Measurements from ENCODE around the gene DIAPH3.
"Not testable (repeated sequence)": the region's sequence is repeated elsewhere in the genome, so short reads cannot be mapped to it uniquely, and the experiment has no call there.

Gene DIAPH3, protein sequence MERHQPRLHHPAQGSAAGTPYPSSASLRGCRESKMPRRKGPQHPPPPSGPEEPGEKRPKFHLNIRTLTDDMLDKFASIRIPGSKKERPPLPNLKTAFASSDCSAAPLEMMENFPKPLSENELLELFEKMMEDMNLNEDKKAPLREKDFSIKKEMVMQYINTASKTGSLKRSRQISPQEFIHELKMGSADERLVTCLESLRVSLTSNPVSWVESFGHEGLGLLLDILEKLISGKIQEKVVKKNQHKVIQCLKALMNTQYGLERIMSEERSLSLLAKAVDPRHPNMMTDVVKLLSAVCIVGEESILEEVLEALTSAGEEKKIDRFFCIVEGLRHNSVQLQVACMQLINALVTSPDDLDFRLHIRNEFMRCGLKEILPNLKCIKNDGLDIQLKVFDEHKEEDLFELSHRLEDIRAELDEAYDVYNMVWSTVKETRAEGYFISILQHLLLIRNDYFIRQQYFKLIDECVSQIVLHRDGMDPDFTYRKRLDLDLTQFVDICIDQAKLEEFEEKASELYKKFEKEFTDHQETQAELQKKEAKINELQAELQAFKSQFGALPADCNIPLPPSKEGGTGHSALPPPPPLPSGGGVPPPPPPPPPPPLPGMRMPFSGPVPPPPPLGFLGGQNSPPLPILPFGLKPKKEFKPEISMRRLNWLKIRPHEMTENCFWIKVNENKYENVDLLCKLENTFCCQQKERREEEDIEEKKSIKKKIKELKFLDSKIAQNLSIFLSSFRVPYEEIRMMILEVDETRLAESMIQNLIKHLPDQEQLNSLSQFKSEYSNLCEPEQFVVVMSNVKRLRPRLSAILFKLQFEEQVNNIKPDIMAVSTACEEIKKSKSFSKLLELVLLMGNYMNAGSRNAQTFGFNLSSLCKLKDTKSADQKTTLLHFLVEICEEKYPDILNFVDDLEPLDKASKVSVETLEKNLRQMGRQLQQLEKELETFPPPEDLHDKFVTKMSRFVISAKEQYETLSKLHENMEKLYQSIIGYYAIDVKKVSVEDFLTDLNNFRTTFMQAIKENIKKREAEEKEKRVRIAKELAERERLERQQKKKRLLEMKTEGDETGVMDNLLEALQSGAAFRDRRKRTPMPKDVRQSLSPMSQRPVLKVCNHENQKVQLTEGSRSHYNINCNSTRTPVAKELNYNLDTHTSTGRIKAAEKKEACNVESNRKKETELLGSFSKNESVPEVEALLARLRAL

DNA sequence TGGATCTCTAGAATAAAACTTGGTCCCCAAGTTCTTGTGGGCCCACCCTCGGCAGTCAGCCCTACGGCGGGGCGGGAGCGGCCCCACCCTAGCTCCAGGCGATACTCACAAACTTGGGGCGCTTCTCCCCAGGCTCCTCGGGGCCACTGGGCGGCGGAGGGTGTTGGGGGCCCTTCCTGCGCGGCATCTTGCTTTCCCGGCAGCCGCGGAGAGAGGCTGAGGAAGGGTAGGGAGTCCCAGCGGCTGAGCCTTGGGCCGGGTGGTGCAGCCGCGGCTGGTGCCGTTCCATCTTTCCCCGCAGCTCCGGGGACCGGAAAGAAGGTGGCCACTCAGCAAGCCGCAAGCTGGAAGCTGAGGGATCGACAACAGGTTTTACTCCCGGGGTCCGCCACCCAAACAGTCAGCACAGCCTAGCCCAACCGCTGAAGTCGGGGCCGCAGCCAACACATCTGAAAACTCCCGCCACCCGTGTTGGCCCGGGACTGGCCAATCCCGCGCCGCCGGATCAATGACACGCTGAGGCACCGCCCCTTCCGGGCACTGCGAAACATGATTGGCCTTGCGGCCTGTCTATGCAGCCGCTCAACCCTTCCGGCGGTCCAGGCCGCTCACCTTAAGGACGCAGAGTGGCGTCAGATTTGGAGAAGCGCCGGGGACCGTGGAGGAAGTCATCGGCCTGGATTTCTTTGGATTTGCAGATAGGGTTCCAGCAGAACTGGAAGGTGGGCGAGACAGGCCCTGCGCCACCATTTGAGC lies at the start of gene DIAPH3:
DIAPH3 (minus strand) TSS at position 451 of the 756 bp plus-strand sequence; CDS start at position 289, 162 bp downstream.
- DNase-seq (ENCODE audit: low spot score), result peak; percentile 94

DNA sequence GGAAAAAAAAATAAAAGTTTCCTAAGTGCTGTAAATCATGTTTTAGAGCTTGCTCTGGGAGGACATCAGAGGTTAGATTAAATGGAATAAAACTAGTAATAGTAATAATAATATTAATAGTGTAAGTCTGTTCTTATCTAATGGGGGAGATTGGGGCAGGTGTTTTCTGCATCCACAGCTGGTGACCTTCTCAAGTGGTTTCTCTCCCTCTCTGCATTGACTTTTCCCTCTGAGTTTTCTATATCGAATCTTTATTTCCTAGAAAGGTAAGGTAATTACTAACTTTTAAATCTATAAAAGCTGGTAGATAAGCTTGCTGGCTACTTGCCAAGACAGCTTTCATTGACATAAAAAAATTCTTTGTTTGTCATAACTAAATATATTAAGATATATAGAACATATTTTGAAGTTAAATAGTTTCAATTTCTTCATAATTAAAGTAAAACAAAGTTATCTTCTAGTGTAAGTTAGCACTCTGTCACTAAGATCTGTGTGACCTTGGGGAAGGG lies 49.6 kb upstream of the DIAPH3 start:
- DNase-seq (ENCODE audit: low spot score), result no peak

DNA sequence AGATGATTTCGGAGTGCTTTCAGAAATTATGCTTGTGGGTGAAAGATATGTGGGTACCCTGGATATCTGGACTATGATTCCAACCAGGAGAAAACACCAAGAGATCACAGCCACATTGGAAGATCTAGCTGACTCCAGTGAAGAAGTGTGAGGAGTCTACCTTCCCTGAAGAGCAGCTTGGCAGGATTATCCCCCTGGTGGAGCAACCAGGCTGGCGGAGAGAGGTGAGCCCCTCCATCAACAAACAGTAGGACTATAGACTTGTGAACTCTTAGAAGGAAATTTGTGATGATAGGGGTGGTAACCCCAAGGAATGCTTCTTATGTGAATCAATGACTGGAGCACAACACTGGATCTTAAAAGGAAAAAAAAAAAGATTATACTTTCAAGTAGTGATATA lies 47.8 kb upstream of the DIAPH3 start:
- no peak for DNase-seq (ENCODE audit: low spot score)

DNA sequence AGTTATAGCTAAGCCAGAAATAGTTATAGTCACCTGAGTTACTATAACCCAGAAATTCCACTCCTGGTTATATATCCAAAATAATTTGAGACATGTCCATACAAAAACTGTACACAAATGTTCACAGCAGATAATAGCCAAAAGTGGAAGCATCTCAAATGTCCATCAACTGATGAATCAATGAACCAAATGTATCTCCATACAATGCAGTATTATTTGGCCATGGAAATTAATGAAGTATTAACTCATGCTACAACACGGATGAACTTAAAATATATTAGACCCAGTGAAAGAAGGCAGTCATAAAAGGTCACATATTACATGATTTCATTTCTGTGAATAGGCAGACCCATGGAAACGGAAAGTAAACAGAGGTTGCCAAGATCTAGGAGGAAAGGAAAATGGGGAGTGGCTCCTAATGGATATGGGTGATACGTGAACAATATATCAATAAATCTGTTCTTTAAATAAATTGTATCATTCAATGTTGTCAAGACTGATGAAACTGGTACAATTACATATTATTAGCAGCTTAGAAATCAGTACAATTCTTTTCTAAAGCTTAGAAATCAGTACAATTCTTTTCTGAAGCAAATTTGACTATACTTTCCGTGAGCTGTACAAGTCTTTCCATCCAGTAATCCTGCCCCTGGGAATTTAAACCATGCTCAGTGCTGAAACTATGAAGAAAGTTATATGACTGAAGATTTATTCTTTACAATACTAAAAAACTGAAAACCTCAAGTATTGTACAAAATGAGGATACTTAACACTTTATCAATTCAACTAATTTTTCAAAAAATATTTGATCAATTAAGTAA lies 47.0 kb upstream of the DIAPH3 start:
- DNase-seq (ENCODE audit: low spot score), result no peak

DNA sequence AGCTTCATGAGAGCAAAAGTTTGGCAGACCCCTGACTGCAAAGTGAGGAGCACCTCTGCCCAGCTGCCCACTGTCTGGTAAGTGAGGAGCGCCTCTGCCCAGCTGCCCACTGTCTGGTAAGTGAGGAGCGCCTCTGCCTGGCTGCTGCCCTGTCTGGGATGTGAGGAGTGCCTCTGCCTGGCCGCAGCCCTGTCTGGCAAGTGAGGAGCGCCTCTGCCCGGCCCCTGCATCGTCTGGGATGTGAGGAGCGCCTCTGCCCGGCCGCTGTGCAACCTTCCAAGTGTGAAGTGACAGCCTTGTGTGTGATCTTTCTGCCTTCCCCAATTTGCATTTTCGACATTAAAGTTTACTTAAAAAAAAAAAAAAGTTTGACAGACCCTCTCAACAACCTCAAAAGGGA lies 41.8 kb upstream of the DIAPH3 start:
- DNase-seq (ENCODE audit: low spot score), result not testable (repeated sequence)

DNA sequence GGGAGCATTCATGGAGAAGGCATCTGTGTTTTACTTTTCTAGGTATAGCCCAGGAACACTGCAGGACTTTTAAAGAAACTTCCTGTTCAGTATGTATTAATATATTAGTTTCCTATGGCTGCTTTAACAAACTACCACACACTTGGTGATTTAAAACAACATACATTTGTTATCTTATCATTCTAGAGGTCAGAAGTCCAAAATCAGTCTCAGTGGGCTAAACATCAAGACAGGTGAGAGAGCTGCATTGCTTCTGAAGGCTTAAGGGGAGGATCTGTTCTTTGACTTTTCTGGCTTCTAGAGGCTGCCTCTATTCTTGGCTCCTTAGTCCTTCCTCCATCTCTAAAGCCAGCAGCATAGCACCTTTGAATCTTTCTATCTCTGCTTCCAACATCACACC lies 37.6 kb upstream of the DIAPH3 start:
- DNase-seq (ENCODE audit: low spot score), result no peak

DNA sequence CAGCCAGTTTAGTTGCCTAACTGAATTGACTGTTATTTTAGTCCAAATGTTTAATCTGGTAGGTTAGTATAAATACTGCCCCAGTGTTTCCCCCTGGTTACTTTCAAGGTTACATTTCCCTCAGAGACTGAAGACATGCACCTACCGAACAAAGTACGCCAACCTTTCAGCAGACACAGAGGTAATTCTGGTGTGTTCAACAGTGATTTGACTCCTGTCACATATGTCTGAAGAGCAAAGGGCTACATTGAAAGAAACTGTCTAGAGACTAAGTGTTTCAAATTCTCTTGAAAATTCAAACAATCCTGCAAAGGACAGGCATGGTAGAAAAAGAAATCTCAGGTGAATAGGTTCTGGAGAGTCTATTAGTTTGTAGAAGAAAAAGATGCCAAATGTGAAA lies 32.2 kb upstream of the DIAPH3 start:
- DNase-seq (ENCODE audit: low spot score), result not testable (repeated sequence)

DNA sequence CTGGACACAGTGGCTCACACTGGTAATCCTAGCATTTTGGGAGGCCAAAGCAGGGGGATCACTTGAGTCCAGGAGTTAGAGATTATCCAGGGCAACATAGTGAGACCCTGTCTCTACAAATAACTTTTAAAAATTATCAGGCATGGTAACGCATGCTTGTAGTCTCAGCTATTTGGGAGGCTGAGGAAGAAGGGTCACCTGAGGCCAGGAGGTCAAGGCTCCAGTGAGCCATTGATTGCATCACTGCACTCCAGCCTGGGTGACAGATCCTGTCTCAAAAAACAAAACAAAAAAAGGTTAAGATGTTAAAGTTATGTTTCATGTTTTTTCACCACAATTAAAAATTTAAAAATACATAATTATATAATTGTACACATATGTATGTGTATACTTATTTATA lies 19.2 kb upstream of the DIAPH3 start:
- DNase-seq (ENCODE audit: low spot score), result no peak

DNA sequence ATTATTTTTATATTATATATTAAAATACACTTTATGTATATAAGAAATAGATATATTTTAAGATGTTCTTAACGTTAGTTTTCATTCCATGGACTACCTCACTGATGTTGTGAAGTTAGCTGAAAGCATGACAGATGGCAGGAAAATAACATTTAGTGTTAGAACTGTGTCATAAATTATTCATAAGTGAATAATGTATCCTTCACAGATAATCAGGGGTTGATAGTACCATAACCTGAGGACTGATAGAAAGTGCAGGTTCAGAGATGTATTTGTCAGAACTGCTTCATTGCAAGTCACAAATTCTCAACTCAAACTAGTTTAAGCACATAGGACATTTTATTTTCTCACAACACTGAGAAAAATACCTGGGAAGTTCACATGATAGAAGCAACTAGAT lies 14.6 kb upstream of the DIAPH3 start:
- no peak for DNase-seq (ENCODE audit: low spot score)

DNA sequence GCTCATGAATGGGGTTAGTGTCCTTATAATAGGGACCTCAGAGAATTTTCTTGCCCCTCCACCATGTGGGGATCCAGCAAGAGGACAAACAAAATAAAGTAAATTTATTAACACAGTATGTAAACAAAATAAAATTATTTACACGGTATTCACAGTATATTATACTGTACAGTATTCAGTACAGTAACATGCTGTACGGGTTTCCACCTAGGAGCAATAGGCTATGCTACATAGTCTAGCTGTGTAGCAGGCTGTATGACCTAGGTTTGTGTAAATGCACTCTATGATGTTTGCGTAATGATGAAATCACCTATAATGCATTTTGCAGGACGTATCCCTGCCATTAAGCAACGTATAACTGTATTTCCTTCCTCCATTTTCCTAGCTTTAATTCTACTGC lies 11.8 kb upstream of the DIAPH3 start:
- no peak for DNase-seq (ENCODE audit: low spot score)

DNA sequence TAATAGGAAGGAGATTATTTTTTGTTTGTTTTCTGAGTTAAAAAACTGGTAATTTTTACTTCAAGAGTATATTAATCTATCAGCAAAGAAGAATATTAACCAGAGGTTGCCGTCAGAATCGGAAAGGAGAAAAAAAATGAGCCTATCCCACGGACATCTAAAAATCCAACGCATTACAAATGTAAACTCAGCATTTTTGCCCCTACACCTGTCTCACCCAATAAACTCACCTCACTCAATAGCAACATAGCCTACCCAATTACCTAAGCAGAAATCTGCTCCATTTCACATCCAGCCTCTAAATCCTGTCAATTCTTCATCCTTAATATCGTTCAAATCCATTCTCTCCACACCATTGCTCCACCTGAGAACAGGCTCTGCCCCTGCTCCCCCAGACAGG lies 10.4 kb upstream of the DIAPH3 start:
- no peak for DNase-seq (ENCODE audit: low spot score)

DNA sequence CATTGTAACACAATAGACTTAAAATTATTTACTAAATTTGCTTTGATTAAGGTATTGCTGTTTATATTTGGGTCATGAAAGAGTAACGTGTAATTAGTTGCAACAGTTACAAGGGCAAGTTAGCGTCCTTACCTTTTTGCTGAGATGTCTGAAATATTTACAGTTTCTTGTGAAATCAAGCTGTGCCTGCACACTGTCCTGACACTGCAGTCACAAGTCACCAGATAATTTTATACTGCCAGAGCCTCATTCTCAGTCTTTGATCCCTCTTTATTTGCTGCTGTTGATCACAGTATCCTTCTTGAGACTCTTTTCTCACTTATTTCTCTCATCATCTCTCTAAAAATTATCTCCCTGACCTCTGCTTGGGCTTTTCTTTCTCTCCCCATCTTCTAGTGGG lies 8.4 kb upstream of the DIAPH3 start:
- DNase-seq (ENCODE audit: low spot score), result no peak

DNA sequence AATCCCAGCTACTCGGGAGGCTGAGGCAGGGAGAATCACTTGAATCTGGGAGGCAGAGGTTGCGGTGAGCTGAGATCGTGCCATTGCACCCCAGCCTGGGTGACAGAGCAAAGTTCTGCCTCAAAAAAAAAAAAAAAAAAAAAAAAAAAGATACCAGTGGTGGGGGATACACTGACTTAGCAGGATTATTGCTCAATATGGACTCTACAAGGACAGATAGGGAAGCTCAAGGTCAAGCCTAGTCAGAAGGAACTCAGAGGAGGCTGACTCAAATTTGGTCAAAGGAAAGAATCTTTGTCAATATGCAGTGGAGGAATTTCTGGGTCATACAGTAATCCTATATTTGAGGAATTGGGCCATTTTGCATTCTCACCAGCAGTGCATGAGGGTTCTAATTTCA lies 6.7 kb upstream of the DIAPH3 start:
- no peak for DNase-seq (ENCODE audit: low spot score)

DNA sequence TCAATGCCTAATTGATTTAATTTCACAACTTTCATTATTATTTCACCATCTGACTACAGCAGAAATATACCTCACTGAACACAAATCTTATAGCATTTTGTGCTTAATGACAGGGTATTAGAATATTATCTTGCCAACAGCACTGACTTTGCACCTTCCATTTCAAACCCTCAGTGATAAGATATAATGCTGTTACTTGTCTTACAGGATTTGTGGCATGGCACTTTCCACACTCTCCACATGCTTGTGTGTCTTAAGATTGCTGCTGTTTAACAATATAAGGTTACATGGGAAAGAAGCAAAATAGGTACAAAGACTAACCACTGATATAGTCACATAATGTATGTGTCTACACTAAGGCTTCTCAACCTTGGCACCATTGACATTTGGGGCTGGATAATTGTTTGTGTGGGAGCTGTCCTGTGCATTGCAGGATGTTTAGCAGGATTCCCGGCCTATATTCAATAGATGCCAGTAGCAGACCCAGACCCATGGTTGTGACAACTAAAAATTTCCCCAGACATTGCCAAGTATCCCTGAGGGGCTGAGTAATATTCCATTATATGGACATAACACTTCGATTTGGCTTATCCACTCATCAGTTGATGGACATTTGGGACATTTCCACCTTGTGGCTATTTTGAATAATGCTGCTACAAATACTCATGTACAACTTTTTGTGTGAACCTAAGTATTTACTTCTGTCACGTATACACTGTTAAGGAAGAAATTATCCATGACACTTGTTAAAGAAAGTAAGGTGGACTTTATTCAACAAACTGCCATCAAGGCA lies 5.7 kb upstream of the DIAPH3 start:
- no peak for DNase-seq (ENCODE audit: low spot score)

DNA sequence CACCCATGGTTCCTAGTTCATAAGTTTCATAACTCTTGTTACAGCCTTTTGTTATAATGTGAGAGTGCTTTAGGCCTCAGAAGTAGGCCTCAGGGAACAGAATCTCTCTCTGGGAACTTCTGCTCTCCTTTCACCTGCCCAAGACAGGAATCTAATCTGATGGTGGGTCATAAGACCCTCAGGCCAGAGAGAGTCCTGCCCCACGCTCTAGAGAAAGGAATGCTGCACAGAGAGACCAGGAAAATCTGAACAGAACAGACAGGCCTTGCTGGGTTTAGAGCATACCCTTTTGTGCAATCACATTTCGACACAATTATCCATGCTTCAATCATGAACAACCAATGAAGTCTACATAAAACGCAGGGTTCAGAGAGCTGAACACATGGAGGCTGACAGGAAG lies 3.4 kb upstream of the DIAPH3 start:
- DNase-seq (ENCODE audit: low spot score), result no peak

DNA sequence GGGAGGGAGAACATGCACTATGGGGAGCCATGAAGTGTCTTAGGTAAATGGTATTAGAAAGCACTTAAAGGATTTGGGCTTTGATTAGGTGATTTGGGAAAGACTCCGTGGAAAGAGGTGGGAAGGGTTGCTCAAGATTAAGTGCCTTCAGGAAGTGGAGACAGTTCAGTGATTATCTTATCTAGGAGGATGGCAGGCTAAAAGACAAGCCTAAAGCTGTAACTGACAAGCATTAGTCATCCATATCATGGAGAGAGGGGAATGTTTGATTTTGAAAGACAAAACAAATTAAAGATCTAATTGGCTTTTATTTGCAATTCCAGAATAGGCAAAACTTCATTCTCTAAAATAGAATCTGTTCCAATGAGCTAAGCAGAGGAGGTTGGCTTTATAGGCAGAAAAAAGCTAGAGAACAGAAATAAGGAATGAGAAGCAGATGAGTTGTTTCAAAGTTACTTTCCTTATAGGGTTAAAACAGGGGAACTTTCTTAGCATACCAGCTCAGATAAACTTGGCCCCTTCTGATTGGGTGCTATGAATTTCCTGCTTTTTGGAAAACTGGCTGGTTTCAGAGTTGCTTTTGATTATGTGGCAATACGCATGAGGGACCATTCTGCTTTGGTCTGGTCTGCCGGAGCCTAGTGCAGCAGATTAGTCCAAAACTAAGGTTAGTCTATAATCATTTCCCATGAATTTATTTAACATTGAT lies 1.8 kb upstream of the DIAPH3 start:
- no peak for DNase-seq (ENCODE audit: low spot score)

DNA sequence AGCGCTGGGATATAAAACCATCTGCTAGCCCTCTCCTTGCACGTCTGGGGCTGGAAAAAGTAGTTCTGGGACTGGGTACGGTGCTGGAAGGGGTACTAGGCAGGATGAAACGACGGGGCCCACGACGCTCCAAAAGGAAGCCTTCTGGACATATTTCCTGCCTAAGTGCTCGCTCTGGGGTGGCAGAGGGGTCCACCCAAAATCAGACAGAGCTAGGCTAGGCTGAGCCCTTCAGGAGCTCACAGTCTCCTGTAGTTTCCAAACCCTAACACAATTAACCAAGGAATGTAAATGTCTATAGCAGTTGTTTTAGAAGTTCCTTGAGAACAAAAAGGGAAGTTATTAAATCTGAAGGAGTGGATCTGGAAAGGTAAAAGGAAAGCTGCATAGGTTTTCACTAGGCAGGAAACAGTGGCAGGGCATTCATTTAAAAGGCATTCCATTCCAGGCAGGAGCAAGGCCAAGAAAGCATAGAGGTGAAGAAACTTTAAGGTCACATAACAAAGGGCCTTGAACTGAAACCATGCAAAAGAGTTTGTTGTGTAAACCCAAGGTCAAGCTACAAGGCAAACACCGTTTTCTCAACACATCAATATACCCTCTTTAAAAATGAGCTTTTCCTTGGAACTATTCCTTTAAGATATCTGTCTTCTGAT lies 634 bp upstream of the DIAPH3 start:
- peak; percentile 4 for DNase-seq (ENCODE audit: low spot score)

DNA sequence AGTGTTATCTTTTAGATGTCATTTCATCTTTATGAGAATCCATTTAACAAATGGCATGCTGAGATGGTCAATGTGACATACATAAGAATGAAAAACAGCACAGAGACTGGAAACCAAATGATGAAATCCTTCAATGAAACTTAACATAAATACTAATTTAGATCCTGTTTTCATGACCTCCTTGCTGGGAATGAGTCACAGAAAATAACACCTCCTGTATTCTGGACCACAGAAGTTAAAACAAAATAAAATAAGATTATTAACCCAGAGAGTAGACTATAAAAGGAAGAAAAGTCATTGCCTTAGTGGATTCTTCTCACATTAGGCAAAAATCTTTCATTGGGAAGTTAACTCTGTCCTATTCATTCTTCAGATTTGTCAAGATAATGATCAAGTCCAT lies 1.6 kb downstream of the DIAPH3 start:
- DNase-seq (ENCODE audit: low spot score), result no peak

DNA sequence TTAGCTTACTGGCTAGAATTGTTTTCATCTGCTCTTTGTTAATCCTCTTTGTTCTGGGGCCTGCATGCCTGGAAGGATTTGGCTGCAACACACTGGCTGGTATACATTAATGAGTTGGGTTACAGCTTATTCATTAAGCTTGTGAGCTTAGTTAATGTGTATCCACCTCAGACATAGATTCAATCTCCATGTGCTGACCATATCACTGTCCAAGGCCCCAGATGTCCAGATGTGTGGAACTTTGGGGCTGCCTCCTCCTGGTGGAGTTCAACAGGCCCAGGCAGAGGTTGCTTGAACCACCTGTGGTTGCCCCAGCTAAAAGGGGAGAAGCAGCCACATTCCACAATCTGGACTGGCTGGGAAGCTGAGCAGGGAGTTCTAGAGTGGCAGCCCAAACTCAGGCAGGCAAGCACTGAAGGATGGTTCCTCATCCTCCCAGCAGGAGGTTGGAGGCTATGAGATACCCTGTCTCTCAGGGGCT lies 5.4 kb downstream of the DIAPH3 start:
- no peak for DNase-seq (ENCODE audit: low spot score)
